Activated CD8-positive, alpha-beta memory T cell treated with anti-CD3 and anti-CD28 coated beads, Interleukin-2, amount 10 ng/mL, durations not matched to agents 7 days and 5 days (primary cell): ENCODE results near the gene CFAP77. TPM values are rescaled to one million over a fixed set of nuclear protein-coding genes. Genes with fewer than 3 reads are reported as not detected.
A peak's percentile ranks its signal among the peaks of the same experiment; 100 is the strongest.

Source experiments
- ATAC-seq: fragments of 150-1000 bp; cut with Tn5 transposase; one replicate; pipeline ENCODE4 v1.10.0; 2021; ENCODE audit warnings: moderate library complexity
- CTCF ChIA-PET: fragments of 350-600 bp; sonication (Branson Sonifier 250); formaldehyde crosslinking; loops from one replicate; lab custom pipeline; 2021; ENCODE audit warnings: antibody characterized with exemption; lab: Charles Lee
- DNase-seq: peaks from one replicate; pipeline ENCODE4 v3.0.0-alpha.2; 2020
- H3K27ac Mint-ChIP-seq: one replicate; pipeline ENCODE4 v1.8.0; 2021; ENCODE audit warnings: mild to moderate bottlenecking, mixed read lengths
- H3K27me3 Mint-ChIP-seq: one replicate; pipeline ENCODE4 v1.8.0; 2021; ENCODE audit warnings: mixed read lengths
- H3K36me3 Mint-ChIP-seq: one replicate; pipeline ENCODE4 v1.8.0; 2021; ENCODE audit warnings: mild to moderate bottlenecking, mixed read lengths
- H3K4me1 Mint-ChIP-seq: one replicate; pipeline ENCODE4 v1.8.0; 2021; ENCODE audit warnings: mixed read lengths
- H3K4me3 Mint-ChIP-seq: one replicate; pipeline ENCODE4 v1.8.0; 2021; ENCODE audit warnings: mild to moderate bottlenecking, moderate library complexity, mixed read lengths
- H3K9me3 Mint-ChIP-seq: one replicate; pipeline ENCODE4 v1.8.0; 2022; ENCODE audit warnings: low read depth, mixed read lengths
- total RNA-seq, 2 experiments: library from RNA; stranded (reverse); gene quantifications; one replicate each; pipeline ENCODE4 v1.2.3, GENCODE V29; 2021

The CFAP77 gene
- total RNA-seq, 2 experiments from 2014 or later: not detected

DNA sequence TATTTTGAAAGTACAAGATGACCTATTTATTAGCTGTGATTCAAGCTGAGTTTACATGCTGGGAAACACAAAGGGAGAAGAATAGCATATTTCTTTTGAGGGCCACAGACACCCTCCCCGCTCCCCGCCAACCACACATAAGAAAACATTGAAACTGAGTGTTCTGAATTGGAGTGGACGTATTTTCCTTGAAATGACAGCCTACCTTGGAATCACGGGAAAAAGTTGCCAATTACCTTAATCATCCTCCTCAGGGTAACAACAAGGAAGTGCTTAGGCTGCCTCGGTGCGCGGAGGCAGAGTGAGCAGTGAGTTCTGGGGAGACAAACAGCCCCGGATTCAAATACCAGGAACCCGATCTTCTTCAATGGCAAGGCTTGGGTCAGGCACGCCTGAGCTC is 31.4 kb downstream of the CFAP77 start:
- H3K4me3 Mint-ChIP-seq: no peak overlapping the region
- H3K4me1 Mint-ChIP-seq: peaks cover 8% of the 10 kb centered on the region
- no peak for ATAC-seq
- H3K36me3 Mint-ChIP-seq: no peaks in the 10 kb centered on the region
- no peak overlapping the region for H3K27ac Mint-ChIP-seq
- CTCF ChIA-PET: no interaction called here
- DNase-seq: no peak
- peaks cover 66% of the 10 kb centered on the region for H3K27me3 Mint-ChIP-seq
- H3K9me3 Mint-ChIP-seq: no peaks in the 10 kb centered on the region

GRCh38 chr9:132443951-132444607 is 34.1 kb downstream of the CFAP77 start:
- no peaks in the 10 kb centered on the region for H3K9me3 Mint-ChIP-seq
- no peak overlapping the region for H3K27ac Mint-ChIP-seq
- no peaks in the 10 kb centered on the region for H3K36me3 Mint-ChIP-seq
- CTCF ChIA-PET: interaction anchor here (1.5 kb wide), 1 partner anchor 14 kb away, joined by 3 read pairs; no protein-coding TSS in a partner anchor
- DNase-seq (no peak), ATAC-seq (no peak)
- peaks cover 13% of the 10 kb centered on the region for H3K4me1 Mint-ChIP-seq
- peaks cover 72% of the 10 kb centered on the region for H3K27me3 Mint-ChIP-seq
- H3K4me3 Mint-ChIP-seq: no peak overlapping the region

GRCh38 chr9:132446887-132447286 is 36.9 kb downstream of the CFAP77 start:
- CTCF ChIA-PET: interaction anchor here (0.5 kb wide), 1 partner anchor 312 kb away, joined by 3 read pairs; no protein-coding TSS in a partner anchor
- ATAC-seq: no peak
- DNase-seq: no peak
- peaks cover 25% of the 10 kb centered on the region for H3K4me1 Mint-ChIP-seq
- peaks cover 74% of the 10 kb centered on the region for H3K27me3 Mint-ChIP-seq
- H3K9me3 Mint-ChIP-seq: no peaks in the 10 kb centered on the region
- H3K36me3 Mint-ChIP-seq: no peaks in the 10 kb centered on the region
- H3K27ac Mint-ChIP-seq: no peak overlapping the region
- no peak overlapping the region for H3K4me3 Mint-ChIP-seq

DNA sequence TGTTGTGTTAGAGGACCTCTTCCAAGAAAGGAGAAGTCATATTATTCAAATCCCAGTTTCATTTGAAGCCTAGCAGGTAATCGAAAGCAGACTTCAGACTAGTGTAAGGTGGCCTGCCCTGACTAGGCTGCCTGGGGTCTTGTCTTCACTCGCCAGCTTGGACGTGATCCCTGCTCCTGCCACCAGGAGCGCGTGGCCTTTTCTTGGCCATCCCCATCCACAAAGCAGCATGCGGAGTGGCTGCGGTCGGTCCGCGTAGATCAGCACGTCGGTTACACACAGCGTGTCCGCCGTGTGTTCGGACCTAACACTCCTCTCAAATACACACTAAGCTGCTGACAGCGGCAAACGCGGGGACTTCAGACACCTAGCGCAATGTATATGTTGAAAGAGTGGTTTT is 37.3 kb downstream of the CFAP77 start:
- H3K4me3 Mint-ChIP-seq: no peak overlapping the region
- no peaks in the 10 kb centered on the region for H3K9me3 Mint-ChIP-seq
- peaks cover 75% of the 10 kb centered on the region for H3K27me3 Mint-ChIP-seq
- H3K27ac Mint-ChIP-seq: no peak overlapping the region
- H3K4me1 Mint-ChIP-seq: peaks cover 30% of the 10 kb centered on the region
- DNase-seq: no peak
- CTCF ChIA-PET: interaction anchor here (0.5 kb wide), 1 partner anchor 312 kb away, joined by 3 read pairs; no protein-coding TSS in a partner anchor
- ATAC-seq: no peak
- H3K36me3 Mint-ChIP-seq: no peaks in the 10 kb centered on the region

GRCh38 chr9:132447902-132448301 is 37.9 kb downstream of the CFAP77 start:
- CTCF ChIA-PET: no interaction called here
- H3K9me3 Mint-ChIP-seq: no peaks in the 10 kb centered on the region
- H3K27ac Mint-ChIP-seq: no peak overlapping the region
- DNase-seq (no peak), ATAC-seq (no peak)
- peaks cover 75% of the 10 kb centered on the region for H3K27me3 Mint-ChIP-seq
- no peaks in the 10 kb centered on the region for H3K36me3 Mint-ChIP-seq
- no peak overlapping the region for H3K4me3 Mint-ChIP-seq
- H3K4me1 Mint-ChIP-seq: peaks cover 30% of the 10 kb centered on the region

GRCh38 chr9:132451276-132451675 is 41.3 kb downstream of the CFAP77 start:
- H3K4me1 Mint-ChIP-seq: peaks cover 33% of the 10 kb centered on the region
- CTCF ChIA-PET: interaction anchor here (1.0 to 1.3 kb wide), 2 partner anchors 39 to 41 kb away, joined by 3 to 4 read pairs; partner anchors contain the start of gene CFAP77
- no peaks in the 10 kb centered on the region for H3K9me3 Mint-ChIP-seq
- H3K36me3 Mint-ChIP-seq: no peaks in the 10 kb centered on the region
- H3K27ac Mint-ChIP-seq: peak overlapping the region; percentile 10
- DNase-seq (peak; percentile 89), ATAC-seq (peak; percentile 97)
- no peak overlapping the region for H3K4me3 Mint-ChIP-seq
- H3K27me3 Mint-ChIP-seq: peaks cover 82% of the 10 kb centered on the region

DNA sequence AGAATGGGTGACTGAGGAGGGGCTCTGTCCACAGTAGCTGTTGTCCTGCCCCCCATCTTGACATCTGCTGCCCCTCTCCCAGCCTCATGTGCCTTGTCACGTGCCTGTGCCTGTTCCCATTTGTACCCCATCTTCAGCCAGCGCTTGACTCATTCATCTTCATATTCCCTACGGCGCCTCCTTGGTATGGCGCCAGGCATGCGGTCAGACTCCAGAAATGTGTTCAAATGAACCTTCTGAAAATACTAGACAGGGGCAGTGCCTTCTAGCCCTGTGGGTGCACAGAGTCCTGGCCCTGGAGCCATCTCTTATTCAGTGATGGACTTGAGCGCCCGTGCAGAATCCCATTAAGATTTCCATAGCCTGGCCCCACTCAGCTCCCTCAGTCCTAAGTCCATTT is 46.2 kb downstream of the CFAP77 start:
- H3K27me3 Mint-ChIP-seq: peaks cover 61% of the 10 kb centered on the region
- H3K4me3 Mint-ChIP-seq: no peak overlapping the region
- no peak overlapping the region for H3K27ac Mint-ChIP-seq
- H3K36me3 Mint-ChIP-seq: no peaks in the 10 kb centered on the region
- H3K4me1 Mint-ChIP-seq: peaks cover 15% of the 10 kb centered on the region
- no peaks in the 10 kb centered on the region for H3K9me3 Mint-ChIP-seq
- DNase-seq: no peak
- CTCF ChIA-PET: no interaction called here
- ATAC-seq: no peak

DNA sequence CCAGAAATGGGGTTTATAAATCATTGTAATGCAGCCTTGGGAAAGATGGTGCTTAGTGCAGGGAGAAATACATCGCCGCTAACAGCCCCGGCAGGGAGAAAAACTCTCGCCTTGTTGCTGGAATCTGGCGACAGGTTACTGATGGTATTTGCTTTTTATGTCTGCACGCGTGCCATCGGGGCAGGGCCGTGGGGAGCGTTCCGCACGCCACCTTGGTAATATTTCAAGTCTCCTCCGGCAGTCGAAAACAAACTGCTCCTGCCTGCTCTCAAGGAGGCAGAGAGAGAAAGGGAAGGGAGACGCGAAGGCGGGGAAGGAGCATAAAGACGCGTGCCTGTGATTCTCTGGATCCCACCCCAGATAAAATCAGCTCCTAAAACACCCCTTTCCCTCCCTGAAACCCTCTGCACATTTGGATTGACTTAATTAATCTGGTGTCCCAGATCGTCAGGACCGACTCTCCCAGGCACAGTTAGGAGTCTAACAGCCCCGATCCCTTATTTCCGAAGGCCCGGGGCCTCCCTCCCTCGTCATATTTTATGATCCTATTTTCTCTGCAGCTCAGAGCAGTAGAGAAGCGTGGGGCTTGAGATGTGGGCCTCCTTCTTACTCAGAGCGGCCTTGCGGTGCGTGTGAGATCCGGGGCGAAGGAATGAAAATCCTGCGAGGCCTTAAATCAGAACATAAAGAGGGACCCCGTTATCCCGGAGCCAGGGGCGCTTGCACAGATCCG is 47.7 kb downstream of the CFAP77 start:
- Mint-ChIP-seq H3K4me3 (no peak overlapping the region), H3K36me3 (no peaks in the 10 kb centered on the region), H3K4me1 (peaks cover 7% of the 10 kb centered on the region), H3K9me3 (no peaks in the 10 kb centered on the region), H3K27me3 (peaks cover 54% of the 10 kb centered on the region), H3K27ac (no peak overlapping the region)
- ATAC-seq (no peak), DNase-seq (no peak)
- CTCF ChIA-PET: no interaction called here

DNA sequence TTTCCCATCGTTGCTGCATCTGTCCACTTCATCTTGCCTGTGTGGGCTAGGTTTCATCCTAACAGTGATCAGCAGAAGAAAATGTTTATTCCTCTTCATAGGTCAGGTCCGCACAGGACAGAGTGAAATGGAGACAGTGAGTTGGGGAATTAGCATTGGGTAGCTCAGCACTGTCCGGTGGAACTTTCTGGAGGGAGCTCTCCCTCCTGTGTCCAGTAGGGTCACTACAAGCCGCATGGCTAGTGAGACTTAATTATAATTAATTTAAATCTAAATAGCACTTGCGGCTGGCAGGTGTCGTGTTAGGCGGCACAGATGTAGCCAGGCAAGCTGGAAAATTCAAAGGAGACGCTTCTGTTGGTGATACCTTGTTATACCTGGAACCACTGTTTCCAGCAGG is 48.4 kb downstream of the CFAP77 start:
- DNase-seq (no peak), ATAC-seq (no peak)
- H3K9me3 Mint-ChIP-seq: no peaks in the 10 kb centered on the region
- H3K36me3 Mint-ChIP-seq: no peaks in the 10 kb centered on the region
- no peak overlapping the region for H3K27ac Mint-ChIP-seq
- H3K4me3 Mint-ChIP-seq: no peak overlapping the region
- peaks cover 52% of the 10 kb centered on the region for H3K27me3 Mint-ChIP-seq
- H3K4me1 Mint-ChIP-seq: peaks cover 7% of the 10 kb centered on the region
- CTCF ChIA-PET: interaction anchor here (0.6 kb wide), 1 partner anchor 1578 kb away, joined by 3 read pairs; no protein-coding TSS in a partner anchor

- H3K36me3 Mint-ChIP-seq: no peaks in the 10 kb centered on the region
- H3K27me3 Mint-ChIP-seq: peaks cover 44% of the 10 kb centered on the region
- CTCF ChIA-PET: no interaction called here
- H3K9me3 Mint-ChIP-seq: no peaks in the 10 kb centered on the region
- H3K4me1 Mint-ChIP-seq: peaks cover 7% of the 10 kb centered on the region
- no peak for ATAC-seq
- no peak for DNase-seq
- no peak overlapping the region for H3K27ac Mint-ChIP-seq
- H3K4me3 Mint-ChIP-seq: no peak overlapping the region
These were observed 49.6 kb downstream of the CFAP77 start for GRCh38 chr9:132459661-132460060.

DNA sequence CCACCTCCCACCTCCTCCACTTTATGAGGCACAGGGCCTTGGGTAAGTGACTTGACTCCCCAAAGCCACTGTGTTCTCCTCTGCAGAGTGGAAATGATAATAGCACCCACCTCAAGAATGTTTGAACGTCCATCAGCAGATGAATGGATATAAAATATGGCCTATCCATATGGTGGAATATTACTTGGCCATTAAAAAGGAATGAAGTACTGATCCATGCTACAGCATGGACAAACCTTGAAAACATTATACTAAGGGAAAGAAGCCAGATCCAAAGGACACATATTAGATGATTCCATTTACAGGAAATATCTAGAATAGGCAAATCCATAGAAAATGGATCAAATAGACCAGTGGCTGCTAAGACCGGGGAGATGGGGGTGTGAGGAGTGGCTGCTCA is 50.2 kb downstream of the CFAP77 start:
- Mint-ChIP-seq H3K4me1 (peaks cover 7% of the 10 kb centered on the region), H3K36me3 (no peaks in the 10 kb centered on the region), H3K27ac (no peak overlapping the region), H3K9me3 (no peaks in the 10 kb centered on the region), H3K27me3 (peaks cover 43% of the 10 kb centered on the region), H3K4me3 (no peak overlapping the region)
- no peak for ATAC-seq
- CTCF ChIA-PET: no interaction called here
- no peak for DNase-seq

GRCh38 chr9:132461281-132461896 is 51.4 kb downstream of the CFAP77 start:
- H3K9me3 Mint-ChIP-seq: no peaks in the 10 kb centered on the region
- no peaks in the 10 kb centered on the region for H3K36me3 Mint-ChIP-seq
- CTCF ChIA-PET: no interaction called here
- H3K27ac Mint-ChIP-seq: no peak overlapping the region
- DNase-seq: no peak
- ATAC-seq: no peak
- H3K4me3 Mint-ChIP-seq: no peak overlapping the region
- no peaks in the 10 kb centered on the region for H3K4me1 Mint-ChIP-seq
- H3K27me3 Mint-ChIP-seq: peaks cover 45% of the 10 kb centered on the region

- Mint-ChIP-seq H3K4me1 (no peaks in the 10 kb centered on the region), H3K27ac (no peak overlapping the region), H3K27me3 (peaks cover 42% of the 10 kb centered on the region), H3K9me3 (no peaks in the 10 kb centered on the region), H3K4me3 (no peak overlapping the region), H3K36me3 (no peaks in the 10 kb centered on the region)
- CTCF ChIA-PET: no interaction called here
- DNase-seq (no peak), ATAC-seq (no peak)
These were observed 52.0 kb downstream of the CFAP77 start for GRCh38 chr9:132461971-132462370.
